Ecto neural progenitor cell (in vitro differentiated cells): Measurements from ENCODE around the gene BLNK.
"Not testable (repeated sequence)": the region's sequence is repeated elsewhere in the genome, so short reads cannot be mapped to it uniquely, and the experiment has no call there.

Experiments
- DNase-seq: peaks from one replicate; pipeline ENCODE4 v3.0.0-alpha.2; 2018; ENCODE audit warnings: low spot score

BLNK gene

GRCh38 chr10:96225119-96225518 is 46.2 kb downstream of the BLNK start:
- DNase-seq = no peak

DNA sequence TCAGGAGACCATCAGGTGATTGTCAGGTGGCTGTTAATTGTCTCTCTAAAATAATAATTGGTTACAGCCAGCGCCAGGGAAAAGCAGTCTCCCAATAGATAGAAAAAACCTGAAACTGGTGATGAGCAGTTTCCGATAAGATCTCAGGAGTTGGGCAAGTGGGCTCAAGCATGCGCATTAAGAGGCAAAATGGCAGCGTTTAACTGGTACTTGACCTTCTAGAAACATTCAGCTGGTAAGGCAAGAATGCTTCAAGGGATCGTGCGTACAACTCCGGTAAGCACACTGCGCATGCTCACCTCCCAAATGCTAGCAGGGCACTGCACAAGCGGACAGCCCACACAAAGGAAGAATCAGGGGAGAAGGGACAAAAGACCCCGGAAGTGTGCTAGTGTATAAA is 48.5 kb downstream of the BLNK start:
- no peak for DNase-seq

DNA sequence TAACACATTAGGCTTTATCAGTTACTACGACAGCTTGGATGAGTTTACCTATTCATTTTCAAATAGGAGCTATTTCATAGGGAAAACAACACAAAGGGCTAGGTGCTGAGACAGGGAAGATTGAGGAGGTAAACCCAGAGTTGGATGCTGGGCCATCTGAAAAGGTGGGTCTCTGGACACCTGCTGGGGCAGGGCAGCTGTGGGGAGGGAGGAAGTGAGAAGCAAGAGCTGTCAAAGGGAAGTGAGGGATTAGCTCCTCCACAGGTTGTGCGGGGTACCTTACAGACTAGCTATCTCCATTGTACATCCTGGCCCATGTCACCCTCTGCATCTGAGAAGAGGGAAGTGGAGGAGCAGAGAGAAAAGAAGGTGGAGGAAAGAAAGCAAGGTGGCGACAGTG is 48.9 kb downstream of the BLNK start:
- no peak for DNase-seq

DNA sequence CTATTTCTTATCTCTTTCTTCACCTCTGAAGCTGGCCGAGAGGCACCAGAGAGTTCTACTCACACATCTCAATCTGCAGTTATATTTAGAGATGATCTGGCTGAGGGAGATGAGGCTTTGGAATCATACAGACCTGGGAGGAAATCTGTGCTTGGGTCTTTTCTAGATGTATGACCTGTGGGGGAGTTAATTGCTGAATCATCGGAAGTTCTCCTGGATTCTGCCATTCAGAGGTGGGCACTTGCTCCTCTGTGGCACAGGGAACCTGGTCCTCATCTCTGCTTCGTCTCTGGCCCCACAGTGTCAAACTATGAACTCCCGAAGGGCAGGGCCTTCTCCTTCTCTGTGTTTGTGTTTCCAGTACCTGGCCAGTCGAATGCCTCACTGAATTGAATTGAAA is 52.5 kb downstream of the BLNK start:
- DNase-seq = no peak

- DNase-seq = no peak
Measured at GRCh38 chr10:96217711-96218110, 53.7 kb downstream of the BLNK start.

DNA sequence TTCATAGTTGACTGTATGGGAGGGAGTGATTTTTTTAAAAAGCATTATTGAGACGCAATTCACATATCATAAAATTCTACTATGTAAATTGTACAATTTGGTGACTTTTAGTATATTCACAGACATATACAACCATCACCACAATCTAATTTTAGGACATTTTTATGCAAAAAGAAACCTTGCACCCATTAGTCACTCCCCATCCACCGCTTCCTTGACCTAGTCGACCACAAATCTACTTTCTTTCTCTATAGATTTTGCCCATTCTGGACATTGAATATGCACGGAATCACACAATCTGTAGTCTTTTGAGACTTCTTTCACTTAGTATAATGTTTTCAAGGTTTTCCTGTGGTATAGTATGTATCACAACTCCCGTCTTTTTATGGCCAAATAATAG is 54.6 kb downstream of the BLNK start:
- DNase-seq = no peak

DNA sequence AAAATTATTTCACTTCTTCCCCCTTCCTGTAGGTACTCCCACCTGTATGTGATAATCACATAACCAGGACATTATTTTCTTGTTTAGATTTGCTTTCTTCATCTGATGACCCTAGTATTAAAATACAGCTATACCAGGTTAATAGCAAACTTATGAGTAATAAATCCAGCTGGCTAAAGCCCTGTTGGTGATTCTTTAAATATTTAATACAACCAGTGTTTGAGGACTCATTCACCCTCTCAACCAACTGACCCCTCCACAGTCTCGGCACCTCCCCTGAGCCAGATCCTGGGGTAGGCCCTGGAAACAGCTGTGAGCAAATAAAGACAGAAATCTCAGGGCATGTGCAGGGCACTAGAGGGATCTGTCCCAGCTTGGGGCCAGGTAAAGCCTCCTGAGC is 58.5 kb downstream of the BLNK start:
- no peak for DNase-seq

- DNase-seq = no peak
Measured at GRCh38 chr10:96211764-96212163, 59.6 kb downstream of the BLNK start.

- DNase-seq = no peak
Measured at GRCh38 chr10:96208946-96209345, 62.4 kb downstream of the BLNK start.

- no peak for DNase-seq
Measured at GRCh38 chr10:96208271-96208670, 63.1 kb downstream of the BLNK start.

GRCh38 chr10:96205580-96205979 is 65.8 kb downstream of the BLNK start:
- no peak for DNase-seq

DNA sequence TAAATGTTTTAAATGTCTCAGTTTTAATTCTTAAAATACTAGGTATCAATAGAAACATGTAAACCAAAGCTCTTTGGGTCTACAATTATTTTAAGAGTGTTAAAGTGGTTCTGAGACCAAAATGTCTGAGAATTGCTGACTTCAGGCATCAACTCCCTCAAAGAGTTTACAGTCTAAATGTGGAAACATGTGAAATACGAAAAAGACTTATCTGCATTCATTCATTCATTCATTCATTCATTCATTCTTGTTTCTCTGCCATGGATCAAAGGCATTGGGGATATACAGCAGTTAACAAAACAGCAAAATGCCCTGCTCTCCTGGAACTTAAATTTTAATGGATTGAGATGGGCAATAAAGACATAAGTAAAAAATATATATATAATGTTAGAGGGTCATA is 69.8 kb downstream of the BLNK start:
- no peak for DNase-seq

DNA sequence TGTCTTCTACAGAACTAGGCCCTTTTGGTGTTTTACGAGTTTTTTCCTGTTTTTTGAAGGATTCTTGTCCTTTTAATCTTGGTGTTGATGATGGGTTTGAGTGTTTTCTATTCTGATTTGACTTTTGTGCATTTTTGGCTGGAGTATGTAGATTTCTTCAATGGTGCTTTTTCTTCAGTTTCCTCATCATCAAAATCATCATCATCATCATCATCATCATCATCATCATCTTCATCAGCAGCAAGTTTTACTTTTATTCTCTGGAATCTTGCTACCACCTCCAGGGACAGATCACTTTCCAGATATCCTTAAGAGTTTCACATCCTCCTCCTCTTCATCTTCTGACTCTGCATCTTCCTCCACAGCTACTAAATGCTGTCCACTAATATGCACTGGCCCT is 81.9 kb downstream of the BLNK start:
- DNase-seq = not testable (repeated sequence)

DNA sequence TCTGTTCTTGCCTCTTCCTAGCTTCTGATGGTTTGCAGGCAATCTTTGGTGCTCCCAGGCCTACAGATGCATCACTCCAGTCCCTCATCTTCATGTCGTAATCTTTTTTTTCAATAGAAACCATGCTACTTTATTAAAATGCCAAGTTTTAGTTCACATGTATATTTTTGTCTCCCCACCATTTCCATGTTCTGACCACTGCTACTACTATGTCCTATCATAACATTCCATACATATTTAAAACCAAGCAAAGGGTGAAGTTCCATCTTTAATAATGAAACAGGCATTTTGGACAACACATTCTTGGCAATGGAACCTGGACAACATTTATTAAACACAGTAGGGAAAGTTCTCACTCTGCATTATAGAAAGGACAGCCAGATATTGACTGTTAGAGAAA is 82.5 kb downstream of the BLNK start:
- no peak for DNase-seq

DNA sequence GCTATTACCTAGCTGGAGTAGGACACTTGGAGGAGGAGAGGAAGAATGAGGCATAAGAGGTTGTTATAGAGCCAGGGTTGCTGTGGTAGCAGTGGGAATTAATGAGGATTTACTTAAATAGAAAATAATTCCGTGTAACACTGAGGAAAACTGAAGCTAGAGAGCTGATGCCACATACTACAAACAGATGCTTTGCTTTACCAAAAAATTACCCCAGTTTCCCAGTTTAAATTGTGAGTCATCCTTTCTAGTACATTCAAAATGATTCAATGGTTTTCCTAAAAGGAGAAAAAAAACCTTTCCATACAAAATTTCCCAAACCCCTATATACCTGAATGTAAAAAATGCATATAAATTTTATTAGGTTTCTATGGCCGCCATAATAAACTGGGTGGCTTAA is 82.9 kb downstream of the BLNK start:
- DNase-seq = no peak

DNA sequence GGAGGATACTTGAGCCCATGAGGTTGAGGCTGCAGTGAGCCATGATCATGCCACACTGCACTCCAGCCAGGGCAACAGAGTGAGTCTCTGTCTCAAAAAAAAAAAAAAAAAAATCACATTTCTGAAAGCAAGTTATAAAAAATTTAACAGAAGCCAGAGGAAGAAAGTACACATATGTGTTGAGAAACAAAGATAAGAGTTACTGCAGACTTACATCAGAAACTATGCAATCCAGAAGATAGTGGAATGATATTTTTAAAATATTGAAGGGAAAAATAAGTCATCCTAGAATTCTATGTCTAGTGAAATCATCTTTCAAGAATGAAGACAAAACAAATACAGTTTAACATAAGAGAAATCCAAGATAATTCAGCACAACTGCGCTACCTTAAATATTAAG is 94.4 kb downstream of the BLNK start:
- no peak for DNase-seq

GRCh38 chr10:96172666-96173065 is 98.7 kb downstream of the BLNK start:
- DNase-seq = no peak

DNA sequence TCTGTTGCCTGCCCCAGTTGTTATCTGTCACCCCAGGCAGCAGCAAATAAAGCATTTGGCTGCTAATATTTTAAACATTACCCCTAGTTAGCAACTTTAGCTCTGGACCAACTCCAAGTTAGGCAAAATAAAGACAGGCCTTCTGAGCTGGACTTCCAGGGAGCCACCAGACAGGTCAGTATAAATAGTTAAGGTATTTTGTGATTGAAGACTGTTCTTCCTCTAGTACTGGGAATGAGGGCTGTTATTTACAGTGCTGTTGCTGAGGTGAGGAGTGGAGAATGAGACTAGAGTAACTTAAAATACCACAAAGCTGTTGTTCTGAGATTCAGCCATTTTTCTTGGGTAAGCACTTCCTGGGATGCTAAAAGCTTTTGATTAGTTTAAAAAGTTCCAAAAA is 101.1 kb downstream of the BLNK start:
- DNase-seq = no peak

GRCh38 chr10:96168546-96168945 is 102.8 kb downstream of the BLNK start:
- no peak for DNase-seq

- DNase-seq = no peak
Measured at GRCh38 chr10:96165726-96166125, 105.6 kb downstream of the BLNK start.

GRCh38 chr10:96153070-96153469 is 118.3 kb downstream of the BLNK start:
- no peak for DNase-seq

- no peak for DNase-seq
Measured at GRCh38 chr10:96152437-96152836, 118.9 kb downstream of the BLNK start.
